Measurements from ENCODE around the gene MACC1. TPM values are rescaled to one million over a fixed set of nuclear protein-coding genes. Genes with fewer than 3 reads are reported as not detected.
A peak's percentile ranks its signal among the peaks of the same experiment; 100 is the strongest.

MACC1 gene
- total and polyA plus RNA-seq, 10 of the 15 experiments (the other 5 are each of a cell fraction or from before 2014, with no cell fraction given) = 6.0 to 61.1 (median 12.7) TPM

GRCh38 chr7:20214921-20215669 is 2.1 kb downstream of the MACC1 start (continued):
- TF ChIP-seq SIN3A (IDR thresholded peaks at IDR 0.05; ENCODE audit: low read depth, low read length) (no peak), IKZF2 (IDR thresholded peaks at IDR 0.05) (peak in 1 of 2 experiments; percentile 24; a peak in 1 of 4 replicates), MLLT1 (IDR thresholded peaks at IDR 0.05) (peak; percentile 63; the same call in 1 of the 2 replicates), BCL3 (IDR thresholded peaks at IDR 0.05; ENCODE audit: borderline replicate concordance, insufficient read depth, low read depth, low read length, poor library complexity, severe bottlenecking) (no peak), SMAD1 (IDR thresholded peaks at IDR 0.05; ENCODE audit: low read depth, partially characterized antibody) (peak; percentile 54), RCOR1 (conservative IDR thresholded peaks at IDR 0.05; ENCODE audit: low read depth, low read length) (no peak), ZNF24 (IDR thresholded peaks at IDR 0.05) (peak; percentile 83; the same call in 1 of the 2 replicates), PAX5 (IDR thresholded peaks at IDR 0.05; ENCODE audit: borderline replicate concordance, low read depth, low read length) (no peak), STAT3 (IDR thresholded peaks at IDR 0.05; ENCODE audit: low read depth, low read length) (no peak), E2F4 (IDR thresholded peaks at IDR 0.05; ENCODE audit: low read depth, low read length) (no peak), GATAD2B (conservative IDR thresholded peaks at IDR 0.05; ENCODE audit: low read depth) (no peak), PBX3 (IDR thresholded peaks at IDR 0.05; ENCODE audit: insufficient replicate concordance, low read depth, low read length) (no peak), BRCA1 (IDR thresholded peaks at IDR 0.05; ENCODE audit: low read depth, low read length) (no peak), MXI1 (IDR thresholded peaks at IDR 0.05; ENCODE audit: low read depth, low read length) (no peak), BCL11A (IDR thresholded peaks at IDR 0.05; ENCODE audit: low read depth, low read length) (no peak)

All from GM12878 (cell line).